C4-2B (cell line): ENCODE results near the gene CDH23.

ENCODE experiments used
- CTCF ChIP-seq: fragments of 450-650 bp; conservative IDR thresholded peaks from 2 replicates; pipeline ENCODE4 v1.5.1; 2017; ENCODE audit warnings: mild to moderate bottlenecking
- ZFX ChIP-seq: fragments of 450-650 bp; IDR thresholded peaks from 2 replicates; pipeline ENCODE4 v1.6.1; 2017

- no peak for TF ChIP-seq CTCF
- no peak for TF ChIP-seq ZFX
These were observed 192.0 kb downstream of the CDH23 start for GRCh38 chr10:71588685-71589084.
